GM03348 (cell line): ENCODE results near the gene TRIP13.
"Not testable (repeated sequence)": the region's sequence is repeated elsewhere in the genome, so short reads cannot be mapped to it uniquely, and the experiment has no call there.

Experiments used
- DNase-seq: peaks from one replicate; pipeline ENCODE4 v3.0.0; 2012; ENCODE audit warnings: low spot score

The TRIP13 gene

DNA sequence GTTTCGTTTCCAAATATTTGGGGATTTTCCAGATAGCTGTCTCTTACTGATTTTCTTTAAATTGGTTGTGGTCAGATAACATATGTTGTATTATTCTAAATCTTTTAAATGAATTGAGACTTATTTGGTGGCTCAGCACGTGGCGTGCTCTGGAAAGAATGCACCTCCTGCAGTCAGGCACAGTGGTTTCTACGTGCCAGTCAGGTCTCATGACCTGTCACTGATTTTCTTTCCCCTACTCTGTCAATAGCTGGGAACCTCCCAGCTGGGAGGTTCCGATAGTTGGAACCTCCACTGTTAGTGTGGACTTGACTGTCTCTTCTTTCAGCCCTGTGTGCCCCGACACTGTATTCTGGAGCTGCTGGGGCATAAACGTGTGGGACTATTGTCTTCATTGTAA, 27.6 kb downstream of the TRIP13 start:
- no peak for DNase-seq

DNA sequence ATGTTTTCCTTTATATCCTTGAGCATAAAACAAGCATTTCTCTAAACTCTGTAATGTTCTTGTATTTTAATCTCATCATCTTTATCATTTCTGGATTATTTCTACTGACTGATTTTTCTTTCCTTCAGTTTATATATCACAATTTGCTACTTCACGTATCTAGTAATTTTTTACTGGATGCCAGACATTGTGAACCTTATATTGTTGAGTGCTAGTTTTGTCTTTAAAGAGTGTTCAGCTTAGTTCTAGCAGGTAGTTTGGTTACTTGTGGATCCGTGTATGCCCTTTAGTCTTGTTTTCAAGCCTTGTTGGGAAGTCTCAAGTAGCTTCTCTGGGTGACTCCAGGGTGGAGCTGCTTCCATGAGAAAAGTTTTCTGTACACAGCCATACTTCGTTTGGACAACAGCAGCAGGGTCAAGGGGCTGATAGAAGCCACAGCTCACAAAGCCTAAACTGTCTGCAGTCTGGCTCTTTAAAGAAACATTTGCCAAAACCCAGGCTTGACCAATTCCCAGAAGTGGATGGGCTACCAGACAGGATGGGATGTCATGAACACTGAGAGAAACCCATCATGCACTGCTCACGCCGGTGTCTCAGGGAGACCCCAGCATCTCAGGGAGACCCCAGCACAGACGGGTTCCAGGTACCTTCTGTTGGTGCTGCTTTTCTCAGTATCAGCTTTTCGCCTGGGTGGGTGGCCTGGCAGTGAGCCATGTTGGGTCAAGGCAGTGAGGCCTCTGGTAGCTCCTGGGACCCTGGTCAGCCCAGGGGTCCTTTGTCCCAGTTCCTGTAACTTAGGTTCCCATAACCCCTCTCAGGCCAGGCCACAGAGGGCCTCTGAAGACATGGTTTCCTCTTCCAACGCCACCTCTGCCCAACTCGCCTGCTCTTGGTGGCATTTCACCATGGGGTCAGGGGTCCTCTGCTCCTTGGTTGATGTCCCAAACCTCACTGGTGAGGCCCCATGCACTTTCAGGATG, 29.1 kb downstream of the TRIP13 start:
- no peak for DNase-seq

GRCh38 chr5:922436-923280, 30.0 kb downstream of the TRIP13 start:
- DNase-seq = no peak

- DNase-seq = peak; percentile 93
These were observed 30.7 kb downstream of the TRIP13 start for GRCh38 chr5:923281-923873.

DNA sequence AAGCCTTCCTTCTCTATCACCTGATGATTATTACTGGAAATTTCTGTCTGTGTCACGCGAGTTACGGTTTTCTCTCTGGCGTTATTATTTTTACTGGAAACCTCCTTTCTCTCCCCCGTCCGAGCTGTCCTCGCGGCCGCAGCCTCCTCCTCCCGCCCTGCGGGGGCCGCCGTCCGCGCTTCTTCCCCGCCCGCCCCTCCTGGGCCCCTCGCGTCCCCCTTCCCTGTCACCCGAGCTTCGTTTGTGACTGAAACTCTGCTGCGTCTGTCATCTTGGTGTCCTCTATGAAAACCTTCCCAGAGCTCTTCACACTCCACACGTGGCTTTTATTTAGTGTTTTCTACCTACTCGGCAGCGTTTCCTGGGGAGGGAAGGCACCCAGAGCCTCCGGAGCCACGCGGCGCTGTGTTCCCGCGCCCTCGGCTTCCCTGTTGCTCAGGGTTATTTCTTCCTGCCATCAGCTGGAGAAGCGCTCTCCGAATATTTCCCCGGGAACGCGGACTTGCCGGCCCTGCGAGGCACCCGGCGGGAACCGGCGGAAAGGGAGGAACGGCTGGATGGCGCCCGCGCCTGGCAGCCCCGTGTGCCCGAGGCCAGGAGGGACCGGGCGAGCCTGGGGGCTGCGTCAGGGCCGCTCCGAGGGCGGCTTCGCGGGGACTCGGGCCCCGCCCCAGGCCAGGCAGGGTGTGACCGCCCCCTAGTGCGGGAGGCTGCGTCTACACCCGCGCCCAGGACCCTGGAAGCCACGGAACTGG, 33.9 kb downstream of the TRIP13 start:
- peak; percentile 82 for DNase-seq

- no peak for DNase-seq
These were observed 34.7 kb downstream of the TRIP13 start for GRCh38 chr5:927172-928015.

DNA sequence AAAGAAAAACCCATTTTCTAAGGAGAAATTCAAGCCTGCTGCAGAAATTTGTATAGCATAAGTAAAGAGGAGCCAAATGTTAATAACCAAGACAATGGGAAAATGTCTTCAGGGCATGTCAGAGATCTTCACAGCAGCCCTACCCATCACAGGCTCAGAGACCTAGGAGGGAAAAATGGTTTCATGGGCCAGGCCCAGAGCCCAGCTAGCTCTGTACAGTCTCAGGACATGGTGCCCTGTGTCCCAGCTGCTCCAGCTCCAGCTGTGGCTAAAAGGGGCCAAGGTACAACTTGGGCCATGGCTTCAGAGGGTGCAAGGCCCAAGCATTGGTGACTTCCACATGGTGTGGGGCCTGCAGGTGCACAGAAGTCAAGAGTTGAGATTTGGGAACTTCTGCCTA, 36.5 kb downstream of the TRIP13 start:
- not testable (repeated sequence) for DNase-seq

DNA sequence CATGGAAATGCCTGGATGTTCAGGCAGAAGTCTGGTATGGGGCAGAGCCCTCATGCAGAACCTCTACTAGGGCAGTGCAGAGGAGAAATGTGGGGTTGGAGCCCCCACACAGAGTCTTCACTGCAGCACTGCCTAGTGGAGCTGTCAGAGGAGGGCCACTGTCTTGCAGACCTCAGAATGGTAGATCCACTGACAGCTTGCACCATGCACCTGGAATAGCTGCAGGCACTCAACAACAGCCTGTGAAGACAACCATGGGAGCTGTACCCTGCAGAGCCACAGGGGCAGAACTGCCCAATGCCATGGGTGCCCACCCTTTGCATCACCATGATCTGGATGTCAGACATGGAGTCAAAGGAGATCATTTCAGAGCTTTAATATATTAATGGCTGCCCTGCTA, 36.9 kb downstream of the TRIP13 start:
- DNase-seq = no peak

DNA sequence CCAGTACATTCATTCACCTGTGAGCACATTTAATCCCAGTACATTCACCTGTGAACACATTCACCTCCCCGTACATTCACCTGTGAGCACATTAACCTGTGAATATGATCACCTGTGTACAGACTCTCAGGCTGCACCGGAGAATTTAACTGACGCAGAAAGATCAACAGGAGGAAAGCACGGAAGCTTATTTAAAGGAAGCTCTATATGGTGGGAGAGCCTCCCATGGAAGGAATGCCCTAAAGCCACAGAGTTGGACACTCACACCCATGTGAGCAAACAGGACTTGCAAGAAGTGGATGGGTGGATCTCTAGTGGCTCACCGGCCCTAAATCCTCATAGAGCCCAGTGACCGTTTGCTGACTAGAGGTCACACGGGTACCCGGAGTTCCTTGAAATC, 38.2 kb downstream of the TRIP13 start:
- no peak for DNase-seq

GRCh38 chr5:931570-932145, 39.0 kb downstream of the TRIP13 start:
- no peak for DNase-seq

- DNase-seq = no peak
These were observed 39.5 kb downstream of the TRIP13 start for GRCh38 chr5:932151-932627.

- no peak for DNase-seq
These were observed 40.1 kb downstream of the TRIP13 start for GRCh38 chr5:932628-933250.

DNA sequence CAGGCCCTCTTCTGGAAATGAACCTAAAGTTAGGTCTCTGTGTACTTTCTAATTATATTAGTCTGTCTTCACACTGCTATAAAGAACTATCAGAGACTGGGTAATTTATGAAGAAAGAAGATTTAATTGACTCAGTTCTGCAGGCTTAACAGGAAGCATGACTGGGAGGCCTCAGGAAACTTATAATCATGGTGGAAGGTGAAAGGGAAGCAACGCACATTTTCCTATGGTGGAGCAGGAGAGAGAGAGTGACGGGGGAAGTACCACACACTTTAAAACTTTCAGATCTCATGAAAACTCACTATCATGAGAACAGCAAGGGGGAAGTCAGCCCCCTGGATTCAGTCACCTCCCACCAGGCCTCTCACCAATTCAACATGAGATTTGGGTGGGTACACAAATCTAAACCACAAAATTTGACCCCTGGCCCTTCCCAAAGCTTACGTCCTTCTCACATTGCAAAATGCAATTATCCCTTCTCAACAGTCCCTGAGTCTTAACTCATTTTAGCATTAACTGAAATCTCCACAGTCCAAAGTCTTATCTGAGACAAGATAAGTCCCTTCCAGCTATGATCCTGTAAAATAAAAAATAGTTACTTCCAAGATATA, 40.7 kb downstream of the TRIP13 start:
- DNase-seq = no peak

- DNase-seq = not testable (repeated sequence)
These were observed 41.3 kb downstream of the TRIP13 start for GRCh38 chr5:933951-934350.

DNA sequence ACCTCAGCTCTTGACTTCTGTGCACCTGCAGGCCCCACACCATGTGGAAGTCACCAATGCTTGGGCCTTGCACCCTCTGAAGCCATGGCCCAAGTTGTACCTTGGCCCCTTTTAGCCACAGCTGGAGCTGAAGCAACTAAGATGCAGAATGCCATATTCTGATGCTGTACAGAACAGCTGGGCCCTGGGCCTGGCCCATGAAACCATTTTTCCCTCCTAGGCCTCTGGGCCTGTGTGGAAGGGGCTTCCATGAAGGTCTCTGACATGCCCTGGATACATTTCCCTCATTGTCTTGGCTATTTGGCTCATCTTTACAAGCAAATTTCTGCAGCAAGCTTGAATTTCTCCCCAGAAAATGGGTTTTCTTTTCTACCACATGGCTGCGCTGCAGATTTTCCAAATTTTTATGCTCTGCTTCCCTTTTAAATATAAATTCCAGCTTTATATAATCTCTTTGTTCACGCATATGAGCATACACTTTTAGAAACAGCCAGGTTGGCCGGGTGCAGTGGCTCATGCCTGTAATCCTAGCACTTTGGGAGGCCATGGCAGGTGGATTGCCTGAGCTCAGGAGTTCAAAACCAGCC, 41.8 kb downstream of the TRIP13 start:
- not testable (repeated sequence) for DNase-seq

GRCh38 chr5:935510-936084, 42.9 kb downstream of the TRIP13 start:
- DNase-seq = no peak

DNA sequence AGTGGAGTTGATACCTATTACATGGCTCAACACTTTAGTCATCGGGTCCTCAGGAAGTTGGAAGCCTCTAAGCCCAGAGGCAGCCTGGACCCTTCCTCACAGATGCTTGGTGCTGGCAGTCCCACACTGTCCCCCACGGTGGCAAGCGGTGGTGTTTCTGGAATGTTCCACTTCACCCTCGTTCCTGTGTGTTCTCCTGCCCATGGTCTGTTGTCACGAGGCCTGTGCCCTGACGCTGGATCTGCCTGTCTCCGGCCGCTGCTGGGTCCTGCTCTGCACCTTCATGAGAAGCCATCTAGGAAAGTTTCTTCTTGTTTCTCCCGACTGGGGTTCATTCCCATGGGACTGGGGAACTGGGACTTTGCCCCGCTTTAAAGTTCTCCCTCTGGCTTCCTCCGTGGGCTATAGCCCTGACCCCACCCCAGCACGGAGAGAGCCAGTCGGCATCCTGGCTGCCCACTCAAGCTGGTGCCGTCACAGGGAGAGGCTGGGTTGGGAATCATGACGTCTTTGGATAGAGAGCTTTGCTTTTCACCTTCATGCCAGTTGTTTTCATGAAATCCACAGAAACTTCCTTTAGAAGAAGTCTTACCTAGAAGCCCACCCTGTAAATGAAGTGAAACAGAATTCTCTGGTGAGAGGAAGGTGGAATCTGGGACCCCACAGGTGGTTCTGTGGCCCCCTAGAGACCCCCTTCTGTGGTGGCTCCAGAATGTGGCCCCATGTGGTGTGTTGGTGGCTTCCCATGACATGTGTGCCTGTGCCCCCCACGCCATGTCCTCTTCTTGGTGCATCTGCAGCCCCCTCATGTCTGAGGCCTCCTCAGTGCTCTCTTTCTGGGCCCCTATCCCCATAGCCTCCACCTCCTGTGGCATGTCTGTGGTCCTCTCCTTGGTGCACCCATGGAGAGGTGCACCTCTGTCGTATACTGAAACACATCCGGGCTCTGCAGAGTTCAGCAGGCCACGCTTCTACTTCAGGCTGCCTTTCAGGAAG, 43.8 kb downstream of the TRIP13 start:
- no peak for DNase-seq
